Common myeloid progenitor, CD34-positive (primary cell): ENCODE measurements around the gene TEC.
"Not testable (repeated sequence)": the region's sequence is repeated elsewhere in the genome, so short reads cannot be mapped to it uniquely, and the experiment has no call there.

Experiments
- CTCF ChIA-PET: fragments of 350-600 bp; sonication (Branson Sonifier 250); formaldehyde crosslinking; loops from one replicate; lab custom pipeline; 2021; ENCODE audit warnings: antibody characterized with exemption; lab: Charles Lee
- POLR2A ChIA-PET: fragments of 350-600 bp; sonication (Branson Sonifier 250); formaldehyde crosslinking; loops from one replicate; lab custom pipeline; 2021; ENCODE audit warnings: antibody characterized with exemption; lab: Charles Lee
- DNase-seq, 3 donors: peaks; one replicate each; pipeline versions ENCODE4 v3.0.0 to v3.0.0-alpha.2; 2013
- H3K27ac ChIP-seq, 2 experiments: 1 replicate in 1 of 2; 2 replicates in 1 of 2; pipeline ENCODE4 v1.7.0; 2013; ENCODE audit warnings: inconsistent platforms in 2 of 2, low read length in 2 of 2, mild to moderate bottlenecking in 2 of 2, low read depth in 1 of 2, moderate library complexity in 1 of 2; ENCODE audit not compliant: severe bottlenecking in 2 of 2, insufficient read depth in 1 of 2, poor library complexity in 1 of 2
- H3K27me3 ChIP-seq, 5 experiments: replicated peaks in 2 of 5; 1 replicate in 3 of 5; 2 replicates in 2 of 5; pipeline versions ENCODE4 v1.6.1 to v1.7.0; 2013; ENCODE audit warnings: low read length in 4 of 5, mild to moderate bottlenecking in 2 of 5, moderate library complexity in 2 of 5, inconsistent platforms in 1 of 5; ENCODE audit not compliant: insufficient read depth in 5 of 5, control insufficient read depth in 4 of 5
- H3K36me3 ChIP-seq, 4 experiments: 1 replicate in 2 of 4; 2 replicates in 2 of 4; pipeline versions ENCODE4 v1.6.1 to v1.7.0; 2013; ENCODE audit warnings: low read length in 3 of 4, control low read depth in 1 of 4, mild to moderate bottlenecking in 1 of 4; ENCODE audit not compliant: control insufficient read depth in 4 of 4, insufficient read depth in 4 of 4
- H3K4me1 ChIP-seq, 4 experiments: 1 replicate in 3 of 4; 2 replicates in 1 of 4; pipeline versions ENCODE4 v1.6.1 to v1.7.1; 2013; ENCODE audit warnings: low read length in 3 of 4, mild to moderate bottlenecking in 3 of 4, control low read depth in 1 of 4, inconsistent platforms in 1 of 4, moderate library complexity in 1 of 4; ENCODE audit not compliant: control insufficient read depth in 4 of 4, insufficient read depth in 4 of 4; ENCODE audit errors: control extremely low read depth in 1 of 4
- H3K4me3 ChIP-seq, 7 experiments: 1 replicate in 4 of 7; 2 replicates in 3 of 7; pipeline versions ENCODE4 v1.5.1 to v1.7.0; 2013; ENCODE audit warnings: mild to moderate bottlenecking in 7 of 7, low read length in 6 of 7, moderate library complexity in 6 of 7, inconsistent platforms in 2 of 7, low read depth in 2 of 7, control low read depth in 1 of 7; ENCODE audit not compliant: insufficient read depth in 4 of 7, control insufficient read depth in 1 of 7; ENCODE audit errors: extremely low read depth in 1 of 7
- H3K9me3 ChIP-seq, 5 experiments: 1 replicate in 4 of 5; 2 replicates in 1 of 5; pipeline versions ENCODE4 v1.6.1 to v1.7.1; 2013; ENCODE audit warnings: low read length in 4 of 5, mild to moderate bottlenecking in 2 of 5, inconsistent platforms in 1 of 5, low read depth in 1 of 5, moderate library complexity in 1 of 5; ENCODE audit not compliant: control insufficient read depth in 4 of 5, insufficient read depth in 2 of 5; ENCODE audit errors: control extremely low read depth in 1 of 5
- WGBS: methylation state at CpG from one replicate; pipeline ENCODE4 v1.1.5; 2013; ENCODE audit not compliant: insufficient coverage; 5-methylcytosine and 5-hydroxymethylcytosine counted together

TEC gene

GRCh38 chr4:48290146-48290772 is 20.6 kb upstream of the TEC start:
- Histone ChIP-seq H3K4me1 (peaks cover 0 to 1% (median 0%) of the 10 kb centered on the region in 4 experiments), H3K36me3 (no peaks in the 10 kb centered on the region), H3K27me3 (no peaks in the 10 kb centered on the region), H3K4me3 (no peak overlapping the region), H3K27ac (no peak overlapping the region), H3K9me3 (peaks cover 0 to 1% (median 0%) of the 10 kb centered on the region in 5 experiments)
- WGBS, result 77% methylated on average over 4 of the region's 5 CpGs
- ChIA-PET POLR2A (no interaction called here), CTCF (interaction anchor here (0.6 to 2.2 kb wide), 8 partner anchors 9 to 166 kb away, joined by 3 to 12 read pairs (median 4); no protein-coding TSS in a partner anchor)
- DNase-seq, result peak in 2 of 3 donors; percentile 31 to 48

GRCh38 chr4:48286060-48286459 is 16.4 kb upstream of the TEC start:
- H3K27ac ChIP-seq, H3K4me3 ChIP-seq, H3K4me1 ChIP-seq, POLR2A ChIA-PET, H3K36me3 ChIP-seq, H3K27me3 ChIP-seq, H3K9me3 ChIP-seq, DNase-seq: not testable (repeated sequence)
- CTCF ChIA-PET, result interaction anchor here (1.4 kb wide), 1 partner anchor 9 kb away, joined by 4 read pairs; no protein-coding TSS in a partner anchor
- no CpG with 5 or more reads among the region's 2 CpGs for WGBS

GRCh38 chr4:48285640-48286039 is 16.0 kb upstream of the TEC start:
- DNase-seq, H3K27ac ChIP-seq, H3K9me3 ChIP-seq, H3K36me3 ChIP-seq, POLR2A ChIA-PET, H3K4me3 ChIP-seq, CTCF ChIA-PET, H3K27me3 ChIP-seq, H3K4me1 ChIP-seq: not testable (repeated sequence)
- WGBS, result no CpG with 5 or more reads among the region's 5 CpGs

GRCh38 chr4:48275686-48276085 is 6.0 kb upstream of the TEC start:
- no peak for DNase-seq
- CTCF ChIA-PET, result interaction anchor here (1.0 to 4.1 kb wide), 26 partner anchors 11 to 153 kb away, joined by 3 to 43 read pairs (median 4); partner anchors contain the start of gene SLAIN2

GRCh38 chr4:48275247-48275646 is 5.6 kb upstream of the TEC start:
- peak; percentile 64 to 76 (median 75) for DNase-seq
- ChIA-PET CTCF (interaction anchor here (0.8 to 4.1 kb wide), 31 partner anchors 11 to 153 kb away, joined by 3 to 43 read pairs (median 4); partner anchors contain the start of gene SLAIN2), POLR2A (no interaction called here)
- Histone ChIP-seq H3K36me3 (peaks cover 0 to 4% (median 2%) of the 10 kb centered on the region in 4 experiments), H3K27ac (no peak overlapping the region), H3K4me1 (peaks cover 12 to 23% (median 16%) of the 10 kb centered on the region in 4 experiments), H3K4me3 (no peak overlapping the region), H3K27me3 (no peaks in the 10 kb centered on the region), H3K9me3 (no peaks in the 10 kb centered on the region)
- WGBS, result 18% methylated on average over 2 of the region's 3 CpGs

More at GRCh38 chr4:48275686-48276085, 6.0 kb upstream of the TEC start:
- Histone ChIP-seq H3K4me3 (no peak overlapping the region), H3K27me3 (no peaks in the 10 kb centered on the region), H3K4me1 (peaks cover 7 to 19% (median 11%) of the 10 kb centered on the region in 4 experiments), H3K9me3 (no peaks in the 10 kb centered on the region), H3K27ac (no peak overlapping the region), H3K36me3 (peaks cover 0 to 4% (median 3%) of the 10 kb centered on the region in 4 experiments)
- POLR2A ChIA-PET, result no interaction called here
- 90% methylated on average over 2 of the region's 2 CpGs for WGBS

GRCh38 chr4:48271626-48272025 is 2.0 kb upstream of the TEC start:
- ChIA-PET CTCF (interaction anchor here (1.1 to 1.9 kb wide), 4 partner anchors 26 to 143 kb away, joined by 3 to 7 read pairs (median 3); no protein-coding TSS in a partner anchor), POLR2A (no interaction called here)
- peaks cover 14 to 45% (median 34%) of the 10 kb centered on the region in 4 experiments for H3K4me1 ChIP-seq
- no peaks in the 10 kb centered on the region for H3K27me3 ChIP-seq
- peak in 1 of 3 donors; percentile 26 for DNase-seq
- no peak overlapping the region for H3K4me3 ChIP-seq
- H3K9me3 ChIP-seq, result no peaks in the 10 kb centered on the region
- no peak overlapping the region for H3K27ac ChIP-seq
- WGBS, result 96% methylated on average over 10 of the region's 11 CpGs
- H3K36me3 ChIP-seq, result peaks cover 0 to 6% (median 3%) of the 10 kb centered on the region in 4 experiments

GRCh38 chr4:48270951-48271473 is 1.4 kb upstream of the TEC start:
- ChIA-PET CTCF (interaction anchor here (0.6 to 1.9 kb wide), 9 partner anchors 18 to 147 kb away, joined by 3 to 7 read pairs (median 3); no protein-coding TSS in a partner anchor), POLR2A (no interaction called here)
- Histone ChIP-seq H3K27me3 (no peaks in the 10 kb centered on the region), H3K36me3 (peaks cover 0 to 11% (median 5%) of the 10 kb centered on the region in 4 experiments), H3K27ac (peak overlapping the region in 1 of 2 experiments; percentile 82), H3K4me1 (peaks cover 14 to 50% (median 37%) of the 10 kb centered on the region in 4 experiments), H3K9me3 (no peaks in the 10 kb centered on the region), H3K4me3 (peak overlapping the region in 2 of 7 experiments; percentile 10 to 98)
- 45% methylated on average over 3 of the region's 6 CpGs for WGBS
- DNase-seq, result peak in 2 of 3 donors; percentile 53 to 71
